Measurements from ENCODE around the gene B3GALNT1. TPM values are rescaled to one million over a fixed set of nuclear protein-coding genes. Genes with fewer than 3 reads are reported as not detected.

B3GALNT1 gene, protein sequence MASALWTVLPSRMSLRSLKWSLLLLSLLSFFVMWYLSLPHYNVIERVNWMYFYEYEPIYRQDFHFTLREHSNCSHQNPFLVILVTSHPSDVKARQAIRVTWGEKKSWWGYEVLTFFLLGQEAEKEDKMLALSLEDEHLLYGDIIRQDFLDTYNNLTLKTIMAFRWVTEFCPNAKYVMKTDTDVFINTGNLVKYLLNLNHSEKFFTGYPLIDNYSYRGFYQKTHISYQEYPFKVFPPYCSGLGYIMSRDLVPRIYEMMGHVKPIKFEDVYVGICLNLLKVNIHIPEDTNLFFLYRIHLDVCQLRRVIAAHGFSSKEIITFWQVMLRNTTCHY
- 19.1 TPM for polyA plus RNA-seq
- long read RNA-seq, donor 1, partial matches to known transcripts, result 0 of 2 reads
- long read RNA-seq, donor 1, other reads (novel, unspliced or antisense), result 0 of 2 reads
- long read RNA-seq, donor 2, partial matches to known transcripts, result 0 of 2 reads
- long read RNA-seq, donor 2, other reads (novel, unspliced or antisense), result 0 of 2 reads
- long read RNA-seq, donor 3, result 0 reads
- long read RNA-seq, donor 4, result 0 reads
- long read RNA-seq, donor 5, partial matches to known transcripts, result 0 of 2 reads
- long read RNA-seq, donor 5, other reads (novel, unspliced or antisense), result 0 of 2 reads
- long read RNA-seq, donor 6, partial matches to known transcripts, result 0 of 7 reads
- long read RNA-seq, donor 6, other reads (novel, unspliced or antisense), result 0 of 7 reads
- long read RNA-seq, donor 7, partial matches to known transcripts, result 0 of 5 reads
- long read RNA-seq, donor 7, other reads (novel, unspliced or antisense), result 0 of 5 reads
- long read RNA-seq, donor 8, partial matches to known transcripts, result 0 of 6 reads
- long read RNA-seq, donor 8, other reads (novel, unspliced or antisense), result 0 of 6 reads
- long read RNA-seq, donor 9, partial matches to known transcripts, result 0 of 6 reads
- long read RNA-seq, donor 9, other reads (novel, unspliced or antisense), result 0 of 6 reads
- long read RNA-seq, donor 10, partial matches to known transcripts, result 0 of 2 reads
- long read RNA-seq, donor 10, other reads (novel, unspliced or antisense), result 0 of 2 reads
- long read RNA-seq, donor 11, partial matches to known transcripts, result 0 of 2 reads
- long read RNA-seq, donor 11, other reads (novel, unspliced or antisense), result 0 of 2 reads

- no CpG with 5 or more reads among the region's 97 CpGs for WGBS (ENCODE audit: insufficient coverage, low lambda C conversion rate)
- DNase-seq, result peak; percentile 26 to 80
- peak within 1 kb of the TSS; percentile 47 for H3K27ac ChIP-seq (ENCODE audit: low read length)
- H3K4me1 ChIP-seq (ENCODE audit: control insufficient read depth, insufficient read depth, low read length), result peaks cover 7% of the 10 kb centered on the region
- H3K4me3 ChIP-seq (ENCODE audit: low read length), result peak within 1 kb of the TSS; percentile 63
- no peaks in the 10 kb centered on the region for H3K27me3 ChIP-seq (ENCODE audit: control insufficient read depth, insufficient read depth, low read length)
- H3K36me3 ChIP-seq (ENCODE audit: control insufficient read depth, insufficient read depth, low read length), result peaks cover 2% of the 10 kb centered on the region
- H3K9me3 ChIP-seq (ENCODE audit: control insufficient read depth, low read depth, low read length), result no peaks in the 10 kb centered on the region
Measured at GRCh38 chr3:161104561-161105551, at the start of gene B3GALNT1. TSS of gene B3GALNT1 (minus strand) at chr3:161105349. CDS start at chr3:161086754, 18,595 bp downstream.

DNA sequence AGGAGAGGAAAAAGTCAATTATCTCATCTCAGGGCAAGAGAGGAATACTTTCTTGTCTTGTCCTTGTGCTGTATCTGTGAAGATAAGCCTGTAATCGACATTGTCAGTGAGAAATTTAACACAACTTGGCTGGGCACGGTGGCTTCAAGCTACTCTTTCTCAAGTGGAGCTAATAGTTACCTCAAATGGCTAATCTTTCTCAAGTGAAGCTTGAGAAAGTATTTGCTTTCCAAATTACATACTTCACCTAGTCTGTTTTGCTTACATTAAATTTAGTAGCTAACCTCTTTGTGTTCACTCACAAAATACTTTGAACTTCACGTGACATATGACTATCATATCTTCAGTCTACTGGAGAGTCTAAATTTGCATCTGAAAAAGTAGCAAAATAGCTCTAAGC is 48.3 kb upstream of the B3GALNT1 start:
- Histone ChIP-seq H3K36me3 (ENCODE audit: control insufficient read depth, insufficient read depth, low read length) (no peaks in the 10 kb centered on the region), H3K27me3 (ENCODE audit: control insufficient read depth, insufficient read depth, low read length) (no peaks in the 10 kb centered on the region), H3K4me1 (ENCODE audit: control insufficient read depth, insufficient read depth, low read length) (no peaks in the 10 kb centered on the region), H3K9me3 (ENCODE audit: control insufficient read depth, low read depth, low read length) (no peaks in the 10 kb centered on the region), H3K27ac (ENCODE audit: low read length) (no peak overlapping the region), H3K4me3 (ENCODE audit: low read length) (no peak overlapping the region)
- no peak for DNase-seq
- 90% methylated on average over 1 of the region's 3 CpGs for WGBS (ENCODE audit: insufficient coverage, low lambda C conversion rate)

- Histone ChIP-seq H3K27me3 (ENCODE audit: control insufficient read depth, insufficient read depth, low read length) (no peaks in the 10 kb centered on the region), H3K27ac (ENCODE audit: low read length) (no peak overlapping the region), H3K9me3 (ENCODE audit: control insufficient read depth, low read depth, low read length) (no peaks in the 10 kb centered on the region), H3K4me1 (ENCODE audit: control insufficient read depth, insufficient read depth, low read length) (no peaks in the 10 kb centered on the region), H3K4me3 (ENCODE audit: low read length) (no peak overlapping the region), H3K36me3 (ENCODE audit: control insufficient read depth, insufficient read depth, low read length) (no peaks in the 10 kb centered on the region)
- no peak for DNase-seq
Measured at GRCh38 chr3:161150001-161150525, 44.9 kb upstream of the B3GALNT1 start.

DNA sequence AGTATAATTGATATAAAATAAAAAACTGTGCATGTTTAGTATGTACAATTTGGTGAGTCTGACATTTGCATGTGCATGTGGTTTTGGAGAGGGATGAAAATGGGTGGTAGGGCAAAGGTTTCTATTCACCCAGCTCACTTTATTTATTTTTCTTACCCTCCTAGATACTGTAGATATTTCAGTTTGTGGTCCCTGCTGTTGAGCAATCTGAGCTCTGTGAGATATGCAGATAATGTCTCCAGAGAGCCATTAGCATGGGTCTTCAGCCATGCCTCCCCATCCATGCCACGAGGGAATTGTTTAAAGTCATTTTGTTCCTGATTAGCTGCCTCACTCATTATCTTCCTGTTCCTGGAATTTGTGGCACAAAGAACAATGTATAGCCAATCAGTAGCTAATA is 44.4 kb upstream of the B3GALNT1 start:
- Histone ChIP-seq H3K27ac (ENCODE audit: low read length) (no peak overlapping the region), H3K36me3 (ENCODE audit: control insufficient read depth, insufficient read depth, low read length) (no peaks in the 10 kb centered on the region), H3K27me3 (ENCODE audit: control insufficient read depth, insufficient read depth, low read length) (no peaks in the 10 kb centered on the region), H3K9me3 (ENCODE audit: control insufficient read depth, low read depth, low read length) (no peaks in the 10 kb centered on the region), H3K4me3 (ENCODE audit: low read length) (no peak overlapping the region), H3K4me1 (ENCODE audit: control insufficient read depth, insufficient read depth, low read length) (no peaks in the 10 kb centered on the region)
- DNase-seq, result no peak
- WGBS (ENCODE audit: insufficient coverage, low lambda C conversion rate), result 0% methylated on average over 1 of the region's 1 CpG

DNA sequence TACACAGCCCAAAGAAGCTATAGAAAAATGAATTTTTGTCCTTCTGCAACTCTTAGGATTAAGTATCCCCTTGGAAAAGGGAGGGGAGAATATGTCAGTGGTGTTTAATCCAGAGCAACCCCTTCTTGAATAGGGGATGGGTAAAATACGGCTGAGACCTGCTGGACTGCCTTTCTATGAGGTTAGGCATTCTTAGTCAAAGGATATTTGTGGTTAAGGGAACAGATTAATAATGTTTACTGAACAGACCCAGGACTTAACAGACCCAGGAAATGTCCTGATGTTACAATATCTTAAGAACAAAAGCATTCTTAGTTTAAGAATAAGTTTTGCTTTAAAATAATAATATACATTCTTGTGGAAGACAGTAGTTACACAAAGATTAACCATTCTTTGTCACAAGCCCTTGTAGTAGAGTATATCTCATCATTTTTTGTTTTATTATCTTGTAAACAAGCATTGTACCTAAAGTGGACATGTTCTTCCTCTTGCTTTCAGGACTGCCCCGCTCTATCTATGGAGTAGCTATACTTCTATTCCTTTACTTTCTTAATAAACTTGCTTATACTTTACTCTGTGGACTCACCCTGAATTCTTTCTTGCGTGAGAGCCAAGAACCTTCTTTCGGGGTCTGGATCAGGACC is 43.8 kb upstream of the B3GALNT1 start:
- no peak overlapping the region for H3K27ac ChIP-seq (ENCODE audit: low read length)

DNA sequence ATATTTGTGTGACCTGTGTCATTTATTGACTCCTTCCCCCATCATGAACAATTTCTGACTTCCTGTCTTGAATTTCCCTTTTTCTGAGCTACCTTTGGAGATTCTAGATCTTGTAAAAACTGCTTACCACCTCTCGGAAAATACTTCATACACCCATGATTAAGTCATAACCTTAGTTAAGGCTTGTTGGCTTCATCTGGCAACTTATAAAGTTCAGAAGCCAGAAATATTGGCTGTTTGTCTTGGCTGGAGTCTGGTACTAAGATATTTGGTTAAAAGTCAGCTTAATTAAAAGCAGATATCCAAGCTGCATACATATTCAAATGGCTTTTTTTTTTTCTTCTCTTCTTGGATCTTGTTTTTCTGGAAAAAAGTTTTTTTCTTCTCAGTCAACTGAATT is 37.3 kb upstream of the B3GALNT1 start:
- no peak overlapping the region for H3K4me3 ChIP-seq (ENCODE audit: low read length)
- WGBS (ENCODE audit: insufficient coverage, low lambda C conversion rate), result no CpG with 5 or more reads among the region's 1 CpG
- no peaks in the 10 kb centered on the region for H3K9me3 ChIP-seq (ENCODE audit: control insufficient read depth, low read depth, low read length)
- no peaks in the 10 kb centered on the region for H3K36me3 ChIP-seq (ENCODE audit: control insufficient read depth, insufficient read depth, low read length)
- no peak overlapping the region for H3K27ac ChIP-seq (ENCODE audit: low read length)
- H3K4me1 ChIP-seq (ENCODE audit: control insufficient read depth, insufficient read depth, low read length), result no peaks in the 10 kb centered on the region
- no peak for DNase-seq
- no peaks in the 10 kb centered on the region for H3K27me3 ChIP-seq (ENCODE audit: control insufficient read depth, insufficient read depth, low read length)

More for the DNA sequence above, 43.8 kb upstream of the B3GALNT1 start:
- H3K36me3 ChIP-seq (ENCODE audit: control insufficient read depth, insufficient read depth, low read length), result no peaks in the 10 kb centered on the region
- H3K4me3 ChIP-seq (ENCODE audit: low read length), result no peak overlapping the region
- no peaks in the 10 kb centered on the region for H3K9me3 ChIP-seq (ENCODE audit: control insufficient read depth, low read depth, low read length)
- 100% methylated on average over 2 of the region's 4 CpGs for WGBS (ENCODE audit: insufficient coverage, low lambda C conversion rate)
- H3K27me3 ChIP-seq (ENCODE audit: control insufficient read depth, insufficient read depth, low read length), result no peaks in the 10 kb centered on the region
- no peaks in the 10 kb centered on the region for H3K4me1 ChIP-seq (ENCODE audit: control insufficient read depth, insufficient read depth, low read length)
- DNase-seq, result no peak

- no peaks in the 10 kb centered on the region for H3K27me3 ChIP-seq (ENCODE audit: control insufficient read depth, insufficient read depth, low read length)
- no peaks in the 10 kb centered on the region for H3K9me3 ChIP-seq (ENCODE audit: control insufficient read depth, low read depth, low read length)
- no peak overlapping the region for H3K4me3 ChIP-seq (ENCODE audit: low read length)
- H3K4me1 ChIP-seq (ENCODE audit: control insufficient read depth, insufficient read depth, low read length), result no peaks in the 10 kb centered on the region
- H3K27ac ChIP-seq (ENCODE audit: low read length), result no peak overlapping the region
- H3K36me3 ChIP-seq (ENCODE audit: control insufficient read depth, insufficient read depth, low read length), result no peaks in the 10 kb centered on the region
- DNase-seq, result no peak
- 100% methylated on average over 1 of the region's 3 CpGs for WGBS (ENCODE audit: insufficient coverage, low lambda C conversion rate)
Measured at GRCh38 chr3:161139686-161140085, 34.5 kb upstream of the B3GALNT1 start.

GRCh38 chr3:161137260-161137659 is 32.1 kb upstream of the B3GALNT1 start:
- Histone ChIP-seq H3K36me3 (ENCODE audit: control insufficient read depth, insufficient read depth, low read length) (no peaks in the 10 kb centered on the region), H3K4me3 (ENCODE audit: low read length) (no peak overlapping the region), H3K27me3 (ENCODE audit: control insufficient read depth, insufficient read depth, low read length) (no peaks in the 10 kb centered on the region), H3K27ac (ENCODE audit: low read length) (no peak overlapping the region), H3K4me1 (ENCODE audit: control insufficient read depth, insufficient read depth, low read length) (no peaks in the 10 kb centered on the region), H3K9me3 (ENCODE audit: control insufficient read depth, low read depth, low read length) (no peaks in the 10 kb centered on the region)
- DNase-seq, result no peak
- no CpG with 5 or more reads among the region's 2 CpGs for WGBS (ENCODE audit: insufficient coverage, low lambda C conversion rate)

DNA sequence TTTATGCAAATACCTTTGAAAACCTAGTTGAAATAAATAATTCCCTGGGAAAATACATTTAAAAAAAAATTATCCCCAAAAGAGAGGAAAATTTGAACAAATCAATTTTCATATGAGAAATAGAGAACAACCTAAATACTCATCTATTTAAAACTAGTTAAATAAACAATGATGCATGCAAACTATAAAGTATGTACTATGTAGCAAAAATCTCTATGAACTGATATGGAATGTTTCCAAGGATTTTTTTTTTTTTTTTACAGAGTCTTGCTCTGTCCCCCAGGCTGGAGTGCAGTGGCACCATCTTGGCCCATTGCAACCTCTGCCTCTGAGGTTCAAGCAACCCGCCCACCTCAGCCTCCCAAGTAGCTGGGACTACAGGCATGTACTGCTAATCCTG is 27.2 kb upstream of the B3GALNT1 start:
- Histone ChIP-seq H3K27me3 (ENCODE audit: control insufficient read depth, insufficient read depth, low read length) (no peaks in the 10 kb centered on the region), H3K27ac (ENCODE audit: low read length) (no peak overlapping the region), H3K36me3 (ENCODE audit: control insufficient read depth, insufficient read depth, low read length) (no peaks in the 10 kb centered on the region), H3K4me1 (ENCODE audit: control insufficient read depth, insufficient read depth, low read length) (no peaks in the 10 kb centered on the region), H3K4me3 (ENCODE audit: low read length) (no peak overlapping the region), H3K9me3 (ENCODE audit: control insufficient read depth, low read depth, low read length) (no peaks in the 10 kb centered on the region)
- WGBS (ENCODE audit: insufficient coverage, low lambda C conversion rate), result no CpG with 5 or more reads among the region's 1 CpG
- no peak for DNase-seq
